Activated CD4-positive, alpha-beta memory T cell treated with anti-CD3 and anti-CD28 coated beads for 36 hours (primary cell): ENCODE results near the gene JUNB. TPM values are rescaled to one million over a fixed set of nuclear protein-coding genes. Genes with fewer than 3 reads are reported as not detected.

Source experiments
- CTCF ChIA-PET: fragments of 350-600 bp; sonication (Branson Sonifier 250); formaldehyde crosslinking; loops from one replicate; lab custom pipeline; 2021; ENCODE audit warnings: antibody characterized with exemption, inconsistent platforms; lab: Charles Lee
- POLR2A ChIA-PET: fragments of 350-600 bp; sonication (Branson Sonifier 250); formaldehyde crosslinking; loops from one replicate; lab custom pipeline; 2021; ENCODE audit warnings: antibody characterized with exemption; lab: Charles Lee
- DNase-seq: peaks from one replicate; pipeline ENCODE4 v3.0.0-alpha.2; 2020
- H3K27ac Mint-ChIP-seq: one replicate; pipeline ENCODE4 v1.8.0; 2021; ENCODE audit warnings: mixed read lengths
- H3K27me3 Mint-ChIP-seq: one replicate; pipeline ENCODE4 v1.8.0; 2021; ENCODE audit warnings: mixed read lengths
- H3K36me3 Mint-ChIP-seq: one replicate; pipeline ENCODE4 v1.8.0; 2021; ENCODE audit warnings: mixed read lengths
- H3K4me1 Mint-ChIP-seq: one replicate; pipeline ENCODE4 v1.8.0; 2021; ENCODE audit warnings: low read depth, mixed read lengths
- H3K4me3 Mint-ChIP-seq: one replicate; pipeline ENCODE4 v1.8.0; 2021; ENCODE audit warnings: mild to moderate bottlenecking, mixed read lengths
- H3K9me3 Mint-ChIP-seq: one replicate; pipeline ENCODE4 v1.8.0; 2021; ENCODE audit warnings: mixed read lengths
- intact Hi-C: fragments of 100-400 bp; cut with micrococcal nuclease; formaldehyde crosslinking; loops from one replicate; pipeline ENCODE4 v1.15.1; 2023
- total RNA-seq, 2 experiments: library from RNA; stranded (reverse); gene quantifications; one replicate each; pipeline ENCODE4 v1.2.3, GENCODE V29; 2021

The JUNB gene
- total RNA-seq, 2 experiments from 2014 or later, result 409 to 411 TPM

DNA sequence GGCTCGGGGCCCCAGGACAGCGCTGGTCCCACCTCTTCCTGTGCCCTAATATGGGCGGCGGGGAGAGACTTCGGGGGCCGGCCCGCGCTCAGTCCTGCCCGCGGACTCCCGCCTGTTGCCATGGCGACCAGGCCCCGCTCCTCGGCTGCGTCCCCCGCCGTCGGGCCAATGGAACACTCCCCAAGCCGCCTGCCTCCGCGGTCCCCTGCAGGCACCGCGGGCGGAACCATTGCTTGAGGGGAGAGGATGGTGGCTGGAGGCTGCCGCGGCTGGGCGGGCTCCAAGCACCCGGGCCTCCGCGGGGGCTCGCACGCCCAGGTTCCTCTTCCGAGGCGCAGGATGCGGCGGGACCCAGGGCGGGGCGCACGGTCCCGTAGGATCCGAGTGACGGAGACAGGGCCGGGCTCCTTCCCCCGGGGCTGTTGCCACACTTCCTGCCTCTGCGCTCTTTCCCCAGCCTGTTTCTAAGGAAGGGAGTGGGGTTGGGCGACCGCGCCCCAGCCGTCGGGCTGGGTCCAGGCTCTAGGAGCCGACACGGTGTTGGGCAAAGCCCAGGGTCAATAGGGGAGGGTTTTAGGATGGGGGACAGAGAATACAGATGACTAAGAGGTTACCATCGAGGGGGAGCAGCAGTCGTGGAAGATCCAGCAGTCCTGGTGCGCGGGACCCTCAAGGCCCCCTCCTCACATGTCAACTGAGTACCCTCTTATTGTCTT, 1.2 kb upstream of the JUNB start:
- intact Hi-C loops, result loop anchor here (2.0 to 5.0 kb wide), 7 partner anchors 53 to 1057 kb away; partner anchors contain the start of genes CALR, GET3, IER2 and STX10
- peak overlapping the region; percentile 94 for H3K4me3 Mint-ChIP-seq
- H3K27ac Mint-ChIP-seq, result peak overlapping the region; percentile 99
- H3K27me3 Mint-ChIP-seq, result no peaks in the 10 kb centered on the region
- DNase-seq, result peak; percentile 98
- peaks cover 29% of the 10 kb centered on the region for H3K36me3 Mint-ChIP-seq
- peaks cover 20% of the 10 kb centered on the region for H3K4me1 Mint-ChIP-seq
- POLR2A ChIA-PET, result interaction anchor here (0.6 to 5.5 kb wide), 5 partner anchors 8 to 362 kb away, joined by 3 to 89 read pairs (median 26); no protein-coding TSS in a partner anchor
- H3K9me3 Mint-ChIP-seq, result no peaks in the 10 kb centered on the region
- CTCF ChIA-PET, result interaction anchor here (1.7 to 18.0 kb wide), 5 partner anchors 13 to 26 kb away, joined by 4 to 636 read pairs (median 41); partner anchors contain the start of genes HOOK2 and RNASEH2A

DNA sequence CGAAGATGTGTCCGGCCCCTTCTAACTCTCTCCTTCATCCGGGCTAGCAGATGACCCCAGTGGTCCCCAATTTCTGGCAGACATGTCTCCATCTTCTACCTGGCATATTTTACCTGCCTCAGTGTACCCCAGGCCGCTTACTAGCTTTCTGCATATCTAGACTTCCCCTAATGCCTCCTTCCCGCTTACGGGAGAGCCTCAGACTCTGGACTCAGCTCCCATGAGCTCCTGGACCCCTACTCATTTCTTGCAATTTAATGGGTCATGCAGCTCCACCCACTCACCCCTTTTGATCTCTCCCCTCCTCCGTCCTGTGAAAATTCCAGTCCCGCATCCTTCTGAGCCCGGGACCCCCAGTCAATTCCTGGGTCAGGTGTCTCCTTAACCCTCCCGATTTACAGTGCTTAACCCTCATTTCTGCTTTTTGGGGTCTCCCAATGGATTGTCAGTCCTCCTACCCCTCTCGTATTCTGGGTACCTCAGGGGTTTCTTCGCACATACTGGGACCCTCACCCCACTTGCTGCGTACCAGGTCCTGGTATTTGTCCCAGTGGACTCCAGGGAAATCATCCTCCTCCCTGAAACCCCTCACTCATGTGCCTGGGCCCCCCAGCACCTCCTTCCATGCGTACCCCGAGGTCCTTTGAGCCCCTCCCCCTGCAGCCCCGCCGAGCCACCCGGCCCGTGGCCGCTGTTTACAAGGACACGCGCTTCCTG, 500 bp upstream of the JUNB start:
- intact Hi-C loops, result loop anchor here (1.0 to 5.0 kb wide), 9 partner anchors 8 to 1057 kb away; partner anchors contain the start of genes CALR, GET3, IER2 and STX10
- Mint-ChIP-seq H3K27me3 (no peaks in the 10 kb centered on the region), H3K36me3 (peaks cover 29% of the 10 kb centered on the region), H3K9me3 (no peaks in the 10 kb centered on the region), H3K4me3 (peak overlapping the region; percentile 94), H3K27ac (peak overlapping the region; percentile 99), H3K4me1 (peaks cover 25% of the 10 kb centered on the region)
- ChIA-PET POLR2A (interaction anchor here (0.6 to 5.5 kb wide), 15 partner anchors 9 to 1056 kb away, joined by 3 to 89 read pairs (median 5); partner anchors contain the start of genes HOOK2, RAD23A, THSD8 and TNPO2), CTCF (interaction anchor here (0.7 to 18.0 kb wide), 7 partner anchors 8 to 175 kb away, joined by 3 to 636 read pairs (median 7); partner anchors contain the start of genes HOOK2 and TNPO2)
- DNase-seq, result peak; percentile 44

GRCh38 chr19:12792051-12792852, 966 bp downstream of the JUNB start:
- ChIA-PET CTCF (interaction anchor here (0.7 to 18.0 kb wide), 9 partner anchors 9 to 173 kb away, joined by 3 to 636 read pairs (median 6); partner anchors contain the start of genes GET3, HOOK2 and TNPO2), POLR2A (interaction anchor here (0.6 to 5.5 kb wide), 19 partner anchors 9 to 1292 kb away, joined by 3 to 89 read pairs (median 5); partner anchors contain the start of genes RAD23A, RNASEH2A, THSD8 and TNPO2)
- intact Hi-C loops, result loop anchor here (5.0 kb wide), 5 partner anchors 70 to 1055 kb away; partner anchors contain the start of genes IER2, STX10, TNPO2 and ZNF490
- Mint-ChIP-seq H3K27ac (peak overlapping the region; percentile 99), H3K4me3 (peak overlapping the region; percentile 94), H3K9me3 (no peaks in the 10 kb centered on the region), H3K4me1 (peaks cover 30% of the 10 kb centered on the region), H3K36me3 (peaks cover 32% of the 10 kb centered on the region), H3K27me3 (no peaks in the 10 kb centered on the region)
- peak; percentile 85 for DNase-seq

DNA sequence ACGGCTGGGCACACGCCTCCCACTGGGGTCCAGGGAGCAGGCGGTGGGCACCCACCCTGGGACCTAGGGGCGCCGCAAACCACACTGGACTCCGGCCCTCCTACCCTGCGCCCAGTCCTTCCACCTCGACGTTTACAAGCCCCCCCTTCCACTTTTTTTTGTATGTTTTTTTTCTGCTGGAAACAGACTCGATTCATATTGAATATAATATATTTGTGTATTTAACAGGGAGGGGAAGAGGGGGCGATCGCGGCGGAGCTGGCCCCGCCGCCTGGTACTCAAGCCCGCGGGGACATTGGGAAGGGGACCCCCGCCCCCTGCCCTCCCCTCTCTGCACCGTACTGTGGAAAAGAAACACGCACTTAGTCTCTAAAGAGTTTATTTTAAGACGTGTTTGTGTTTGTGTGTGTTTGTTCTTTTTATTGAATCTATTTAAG, 1.6 kb downstream of the JUNB start:
- H3K27me3 Mint-ChIP-seq, result no peaks in the 10 kb centered on the region
- ChIA-PET POLR2A (interaction anchor here (0.7 to 5.5 kb wide), 11 partner anchors 9 to 362 kb away, joined by 3 to 89 read pairs (median 10); partner anchors contain the start of genes PRDX2, RNASEH2A, THSD8 and TNPO2), CTCF (interaction anchor here (1.0 to 18.0 kb wide), 6 partner anchors 8 to 59 kb away, joined by 3 to 636 read pairs (median 6); partner anchors contain the start of genes GET3 and HOOK2)
- H3K9me3 Mint-ChIP-seq, result no peaks in the 10 kb centered on the region
- H3K4me3 Mint-ChIP-seq, result peak overlapping the region; percentile 94
- peaks cover 30% of the 10 kb centered on the region for H3K4me1 Mint-ChIP-seq
- peaks cover 32% of the 10 kb centered on the region for H3K36me3 Mint-ChIP-seq
- no peak for DNase-seq
- intact Hi-C loops, result loop anchor here (5.0 kb wide), 5 partner anchors 71 to 1054 kb away; partner anchors contain the start of genes IER2, STX10, TNPO2 and ZNF490
- peak overlapping the region; percentile 99 for H3K27ac Mint-ChIP-seq

GRCh38 chr19:12793290-12794195, 2.3 kb downstream of the JUNB start:
- H3K36me3 Mint-ChIP-seq, result peaks cover 32% of the 10 kb centered on the region
- H3K4me3 Mint-ChIP-seq, result peak overlapping the region; percentile 94
- H3K27ac Mint-ChIP-seq, result peak overlapping the region; percentile 99
- CTCF ChIA-PET, result interaction anchor here (0.6 to 18.0 kb wide), 6 partner anchors 11 to 60 kb away, joined by 3 to 636 read pairs (median 4); partner anchors contain the start of genes GET3, HOOK2 and TRIR
- H3K27me3 Mint-ChIP-seq, result no peaks in the 10 kb centered on the region
- H3K9me3 Mint-ChIP-seq, result no peaks in the 10 kb centered on the region
- POLR2A ChIA-PET, result interaction anchor here (0.7 to 5.5 kb wide), 11 partner anchors 8 to 361 kb away, joined by 3 to 89 read pairs (median 17); partner anchors contain the start of genes PRDX2, RNASEH2A, THSD8 and TNPO2
- intact Hi-C loops, result loop anchor here (5.0 kb wide), 5 partner anchors 71 to 1054 kb away; partner anchors contain the start of genes IER2, STX10, TNPO2 and ZNF490
- H3K4me1 Mint-ChIP-seq, result peaks cover 24% of the 10 kb centered on the region
- peak; percentile 95 for DNase-seq

DNA sequence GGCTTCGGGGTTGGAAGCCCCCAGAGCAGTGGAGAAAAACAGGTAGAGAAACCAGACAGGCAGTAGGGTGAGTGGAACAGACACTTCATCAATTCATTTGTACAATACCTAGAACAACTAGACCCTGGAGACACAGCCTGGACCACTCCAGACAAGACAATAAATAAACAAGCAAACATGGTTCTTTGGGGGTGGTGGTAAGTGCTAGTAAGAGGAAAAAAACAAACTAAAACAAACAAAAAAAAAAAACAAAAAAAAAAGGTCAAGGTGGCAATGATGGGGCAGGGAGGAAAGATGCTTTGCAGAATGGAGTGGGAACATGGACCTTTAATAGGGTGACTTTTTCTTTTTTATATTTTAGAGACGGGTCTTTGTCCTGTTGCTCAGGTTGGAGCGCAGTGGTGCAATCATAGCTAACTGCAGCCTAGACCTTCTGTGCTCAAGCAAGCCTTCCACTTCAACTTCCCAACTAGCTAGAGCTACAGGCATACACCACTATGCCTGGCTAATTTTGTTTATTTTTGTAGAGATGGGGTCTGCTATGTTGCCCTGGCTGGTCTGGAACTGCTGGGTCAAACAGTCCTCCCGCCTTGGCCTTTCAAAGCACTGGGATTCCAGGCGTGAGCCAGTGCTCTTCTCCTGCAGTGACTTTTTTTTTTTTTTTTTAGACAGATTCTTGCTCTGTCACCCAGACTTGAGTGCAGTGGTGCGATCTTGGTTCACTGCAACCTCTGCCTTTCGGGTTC, 3.1 kb downstream of the JUNB start:
- Mint-ChIP-seq H3K4me1 (peaks cover 24% of the 10 kb centered on the region), H3K27me3 (no peaks in the 10 kb centered on the region), H3K4me3 (peak overlapping the region; percentile 81), H3K27ac (peak overlapping the region; percentile 92), H3K36me3 (peaks cover 30% of the 10 kb centered on the region), H3K9me3 (no peaks in the 10 kb centered on the region)
- peak; percentile 21 for DNase-seq
- intact Hi-C loops, result loop anchor here (5.0 kb wide), 5 partner anchors 72 to 1053 kb away; partner anchors contain the start of genes IER2, STX10, TNPO2 and ZNF490
- CTCF ChIA-PET, result interaction anchor here (0.9 to 18.0 kb wide), 6 partner anchors 12 to 55 kb away, joined by 3 to 636 read pairs (median 30); partner anchors contain the start of genes HOOK2 and RNASEH2A
- POLR2A ChIA-PET, result interaction anchor here (0.7 to 5.5 kb wide), 4 partner anchors 11 to 130 kb away, joined by 3 to 89 read pairs (median 20); no protein-coding TSS in a partner anchor

DNA sequence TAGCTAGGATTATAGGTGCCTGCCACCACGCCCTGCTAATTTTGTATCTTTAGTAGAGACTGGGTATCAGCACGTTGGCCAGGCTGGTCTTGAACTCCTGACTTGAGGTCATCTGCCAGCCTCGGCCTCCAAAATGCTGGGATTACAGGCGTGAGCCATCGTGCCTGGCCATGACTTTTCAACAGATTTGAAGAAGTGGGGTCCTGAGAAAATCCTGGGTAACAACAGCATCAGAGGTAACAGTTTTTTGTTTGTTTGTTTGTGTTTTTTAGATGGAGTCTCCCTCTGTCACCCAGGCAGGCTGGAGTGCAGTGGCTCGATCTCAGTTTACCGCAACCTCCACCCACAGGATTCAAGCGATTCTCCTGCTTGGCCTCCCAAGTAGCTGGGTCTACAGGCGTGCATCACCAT, 3.7 kb downstream of the JUNB start:
- no peak for DNase-seq
- Mint-ChIP-seq H3K4me3 (peak overlapping the region; percentile 81), H3K4me1 (peaks cover 24% of the 10 kb centered on the region), H3K36me3 (peaks cover 36% of the 10 kb centered on the region), H3K27ac (peak overlapping the region; percentile 92), H3K27me3 (no peaks in the 10 kb centered on the region), H3K9me3 (no peaks in the 10 kb centered on the region)
- CTCF ChIA-PET, result interaction anchor here (1.3 to 18.0 kb wide), 10 partner anchors 11 to 123 kb away, joined by 4 to 636 read pairs (median 10); partner anchors contain the start of genes DHPS, HOOK2, RNASEH2A and TRIR
- POLR2A ChIA-PET, result interaction anchor here (0.7 to 5.5 kb wide), 4 partner anchors 12 to 130 kb away, joined by 3 to 89 read pairs (median 20); no protein-coding TSS in a partner anchor
- intact Hi-C loops, result loop anchor here (5.0 kb wide), 5 partner anchors 73 to 1052 kb away; partner anchors contain the start of genes IER2, STX10, TNPO2 and ZNF490

GRCh38 chr19:12796146-12797071, 5.1 kb downstream of the JUNB start:
- Mint-ChIP-seq H3K4me3 (peak overlapping the region; percentile 62), H3K27ac (peak overlapping the region; percentile 83), H3K36me3 (peaks cover 36% of the 10 kb centered on the region), H3K27me3 (no peaks in the 10 kb centered on the region), H3K4me1 (peaks cover 35% of the 10 kb centered on the region), H3K9me3 (no peaks in the 10 kb centered on the region)
- POLR2A ChIA-PET, result interaction anchor here (0.8 to 2.9 kb wide), 9 partner anchors 10 to 39 kb away, joined by 3 to 19 read pairs (median 5); partner anchors contain the start of gene RNASEH2A
- DNase-seq, result peak; percentile 84
- intact Hi-C loops, result loop anchor here (1.0 kb wide), 3 partner anchors 19 to 36 kb away; no protein-coding TSS in a partner anchor
- CTCF ChIA-PET, result interaction anchor here (0.6 to 18.0 kb wide), 31 partner anchors 9 to 464 kb away, joined by 3 to 636 read pairs (median 4); partner anchors contain the start of genes DHPS, GCDH, GET3 and HOOK2
